Measurements from ENCODE around the gene RAD50. TPM values are rescaled to one million over a fixed set of nuclear protein-coding genes. Genes with fewer than 3 reads are reported as not detected.

The RAD50 gene
- total and polyA plus RNA-seq, 7 donors = 6.0 to 34.6 (median 20.0) TPM

- Histone ChIP-seq H3K4me1 (peaks cover 0 to 16% (median 13%) of the 10 kb centered on the region in 4 donors), H3K9me3 (no peaks in the 10 kb centered on the region), H3K4me3 (no peak within 1 kb of the TSS), H3K36me3 (no peaks in the 10 kb centered on the region), H3K27ac (no peak within 1 kb of the TSS), H3K27me3 (peaks cover 10 to 31% (median 13%) of the 10 kb centered on the region in 3 donors)
- WGBS, 2 donors = 95% methylated on average over 12 of the region's 12 CpGs
- intact Hi-C loops (cut with DNase I) = no loop called here
- TF ChIP-seq POLR2A (IDR thresholded peaks at IDR 0.05) (no peak), CTCF (IDR thresholded peaks at IDR 0.05) (no peak), EP300 (IDR thresholded peaks at IDR 0.05) (no peak), POLR2AphosphoS5 (IDR thresholded peaks at IDR 0.05) (no peak)
- no peak for DNase-seq
Measured at GRCh38 chr5:132657676-132658380, 101.1 kb downstream of the RAD50 start, which contains the start of gene IL13. IL13 (plus strand) TSS chr5:132658173; CDS start chr5:132658187, 14 bp downstream.

- intact Hi-C loops (cut with DNase I) = no loop called here
Measured at GRCh38 chr5:132658381-132659302, 101.9 kb downstream of the RAD50 start.

GRCh38 chr5:132659598-132660493 lies 103.1 kb downstream of the RAD50 start:
- H3K27me3 ChIP-seq = peaks cover 5 to 25% (median 13%) of the 10 kb centered on the region in 3 donors
- WGBS, 2 donors = 91 to 92% methylated on average over 23 of the region's 23 CpGs
- H3K9me3 ChIP-seq = no peaks in the 10 kb centered on the region
- H3K4me3 ChIP-seq = no peak overlapping the region
- intact Hi-C loops (cut with DNase I) = no loop called here
- no peak for TF ChIP-seq EP300 (IDR thresholded peaks at IDR 0.05)
- no peak overlapping the region for H3K27ac ChIP-seq
- DNase-seq = no peak
- no peaks in the 10 kb centered on the region for H3K36me3 ChIP-seq
- peaks cover 0 to 16% (median 13%) of the 10 kb centered on the region in 4 donors for H3K4me1 ChIP-seq

More at GRCh38 chr5:132658381-132659302, 101.9 kb downstream of the RAD50 start:
- TF ChIP-seq POLR2A (IDR thresholded peaks at IDR 0.05) = no peak
- TF ChIP-seq CTCF (IDR thresholded peaks at IDR 0.05) = no peak
- TF ChIP-seq EP300 (IDR thresholded peaks at IDR 0.05) = no peak
- TF ChIP-seq POLR2AphosphoS5 (IDR thresholded peaks at IDR 0.05) = no peak
- H3K27ac ChIP-seq = no peak overlapping the region
- H3K9me3 ChIP-seq = no peaks in the 10 kb centered on the region
- H3K27me3 ChIP-seq = peaks cover 10 to 31% (median 13%) of the 10 kb centered on the region in 3 donors
- H3K4me1 ChIP-seq = peaks cover 0 to 16% (median 13%) of the 10 kb centered on the region in 4 donors
- no peak for DNase-seq
- 90 to 91% methylated on average over 9 of the region's 9 CpGs for WGBS, 2 donors
- H3K4me3 ChIP-seq = no peak overlapping the region
- H3K36me3 ChIP-seq = no peaks in the 10 kb centered on the region

- H3K27me3 ChIP-seq = peaks cover 1 to 9% (median 2%) of the 10 kb centered on the region in 3 donors
- H3K36me3 ChIP-seq = no peaks in the 10 kb centered on the region
- H3K9me3 ChIP-seq = no peaks in the 10 kb centered on the region
- no peak for DNase-seq
- no peak overlapping the region for H3K4me3 ChIP-seq
- peaks cover 0 to 6% (median 4%) of the 10 kb centered on the region in 4 donors for H3K4me1 ChIP-seq
- H3K27ac ChIP-seq = no peak overlapping the region
- intact Hi-C loops (cut with DNase I) = no loop called here
- no peak for TF ChIP-seq POLR2AphosphoS5 (IDR thresholded peaks at IDR 0.05)
- no peak for TF ChIP-seq EP300 (IDR thresholded peaks at IDR 0.05)
- no peak for TF ChIP-seq CTCF (IDR thresholded peaks at IDR 0.05)
- no peak for TF ChIP-seq POLR2A (IDR thresholded peaks at IDR 0.05)
- 85 to 87% methylated on average over 12 of the region's 12 CpGs for WGBS, 2 donors
Measured at GRCh38 chr5:132661231-132662003, 104.6 kb downstream of the RAD50 start.
